ENCODE data around the gene MAST4.
"Not testable (repeated sequence)": the region's sequence is repeated elsewhere in the genome, so short reads cannot be mapped to it uniquely, and the experiment has no call there.

Gene MAST4

GRCh38 chr5:66744040-66744439 lies 147.8 kb downstream of the MAST4 start:
- no peak for DNase-seq (ENCODE audit: low read depth)

GRCh38 chr5:66745297-66745696 lies 149.1 kb downstream of the MAST4 start:
- no peak for DNase-seq (ENCODE audit: low read depth)

GRCh38 chr5:66747607-66748006 lies 151.4 kb downstream of the MAST4 start:
- no peak for DNase-seq (ENCODE audit: low read depth)

- not testable (repeated sequence) for DNase-seq (ENCODE audit: low read depth)
Measured at GRCh38 chr5:66752668-66753067, 156.5 kb downstream of the MAST4 start.

- no peak for DNase-seq (ENCODE audit: low read depth)
Measured at GRCh38 chr5:66757219-66757833, 161.1 kb downstream of the MAST4 start.

- DNase-seq (ENCODE audit: low read depth), result no peak
Measured at GRCh38 chr5:66757834-66758371, 161.7 kb downstream of the MAST4 start.

- DNase-seq (ENCODE audit: low read depth), result no peak
Measured at GRCh38 chr5:66769030-66769733, 173.0 kb downstream of the MAST4 start.

- DNase-seq (ENCODE audit: low read depth), result no peak
Measured at GRCh38 chr5:66769839-66770617, 173.8 kb downstream of the MAST4 start.

GRCh38 chr5:66777868-66778267 lies 181.7 kb downstream of the MAST4 start:
- DNase-seq (ENCODE audit: low read depth), result no peak

- DNase-seq (ENCODE audit: low read depth), result no peak
Measured at GRCh38 chr5:66779528-66779927, 183.3 kb downstream of the MAST4 start.

GRCh38 chr5:66788556-66788955 lies 192.4 kb downstream of the MAST4 start:
- DNase-seq (ENCODE audit: low read depth), result no peak

- no peak for DNase-seq (ENCODE audit: low read depth)
Measured at GRCh38 chr5:66789434-66789833, 193.2 kb downstream of the MAST4 start.

GRCh38 chr5:66793049-66793448 lies 196.9 kb downstream of the MAST4 start:
- no peak for DNase-seq (ENCODE audit: low read depth)

- no peak for DNase-seq (ENCODE audit: low read depth)
Measured at GRCh38 chr5:66795682-66796081, 199.5 kb downstream of the MAST4 start.

- no peak for DNase-seq (ENCODE audit: low read depth)
Measured at GRCh38 chr5:66796305-66797292, 200.4 kb downstream of the MAST4 start.

GRCh38 chr5:66802941-66803340 lies 206.7 kb downstream of the MAST4 start:
- DNase-seq (ENCODE audit: low read depth), result no peak

- no peak for DNase-seq (ENCODE audit: low read depth)
Measured at GRCh38 chr5:66805514-66806430, 209.6 kb downstream of the MAST4 start.

GRCh38 chr5:66807743-66808142 lies 211.6 kb downstream of the MAST4 start:
- DNase-seq (ENCODE audit: low read depth), result no peak

- DNase-seq (ENCODE audit: low read depth), result no peak
Measured at GRCh38 chr5:66808663-66809062, 212.5 kb downstream of the MAST4 start.

GRCh38 chr5:66810151-66810550 lies 214.0 kb downstream of the MAST4 start:
- DNase-seq (ENCODE audit: low read depth), result no peak
